Effector memory CD8-positive, alpha-beta T cell (primary cell): ENCODE measurements around the gene OR5K3.
"Not testable (repeated sequence)": the region's sequence is repeated elsewhere in the genome, so short reads cannot be mapped to it uniquely, and the experiment has no call there.

ENCODE experiments used
- ATAC-seq: fragments of 150-1000 bp; cut with Tn5 transposase; replicated peaks from 2 replicates; pipeline ENCODE4 v1.10.0; 2021; ENCODE audit warnings: mild to moderate bottlenecking, moderate library complexity
- DNase-seq, 3 experiments: peaks; one replicate each; pipeline ENCODE4 v3.0.0; 2021
- H3K27ac Mint-ChIP-seq, 2 donors: one replicate each; pipeline ENCODE4 v1.8.0; 2022; ENCODE audit warnings: mild to moderate bottlenecking in 2 of 2, mixed read lengths in 2 of 2, moderate library complexity in 2 of 2
- H3K27me3 Mint-ChIP-seq, 2 donors: one replicate each; pipeline ENCODE4 v1.8.0; 2022; ENCODE audit warnings: mixed read lengths in 2 of 2
- H3K36me3 Mint-ChIP-seq: one replicate; pipeline ENCODE4 v1.8.0; 2022; ENCODE audit warnings: mild to moderate bottlenecking, moderate library complexity, mixed read lengths; ENCODE audit not compliant: insufficient read depth
- H3K4me1 Mint-ChIP-seq, 2 donors: one replicate each; pipeline ENCODE4 v1.8.0; 2022; ENCODE audit warnings: low read depth in 2 of 2, mixed read lengths in 2 of 2
- H3K4me3 Mint-ChIP-seq, 2 donors: one replicate each; pipeline ENCODE4 v1.8.0; 2022; ENCODE audit warnings: mild to moderate bottlenecking in 2 of 2, mixed read lengths in 2 of 2, moderate library complexity in 2 of 2
- H3K9me3 Mint-ChIP-seq, 2 donors: one replicate each; pipeline ENCODE4 v1.8.0; 2022; ENCODE audit warnings: mixed read lengths in 2 of 2

The OR5K3 gene

DNA sequence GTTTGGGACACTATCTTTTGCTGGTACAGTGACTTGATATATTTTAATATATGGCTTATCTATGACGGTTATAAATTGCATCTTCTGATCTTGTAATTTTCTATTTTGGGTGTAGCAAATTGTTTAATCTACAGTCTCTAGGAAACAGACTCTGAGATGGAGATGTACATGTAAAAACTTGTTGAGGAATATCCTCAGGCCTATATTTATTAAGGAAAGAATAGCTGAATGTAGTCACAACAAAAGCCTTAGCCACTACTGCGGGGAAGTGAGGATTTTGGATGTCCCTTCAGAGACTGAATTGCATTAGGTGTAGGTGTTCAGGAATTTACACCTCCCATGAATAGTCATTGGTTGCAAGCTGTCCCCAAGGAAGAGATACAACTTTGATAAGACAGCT is 13.8 kb upstream of the OR5K3 start:
- Mint-ChIP-seq H3K27me3 (no peaks in the 10 kb centered on the region), H3K4me1 (peaks cover 0 to 4% of the 10 kb centered on the region in 2 donors), H3K36me3 (no peaks in the 10 kb centered on the region), H3K9me3 (no peaks in the 10 kb centered on the region), H3K4me3 (no peak overlapping the region), H3K27ac (no peak overlapping the region)
- DNase-seq (no peak), ATAC-seq (no peak)

DNA sequence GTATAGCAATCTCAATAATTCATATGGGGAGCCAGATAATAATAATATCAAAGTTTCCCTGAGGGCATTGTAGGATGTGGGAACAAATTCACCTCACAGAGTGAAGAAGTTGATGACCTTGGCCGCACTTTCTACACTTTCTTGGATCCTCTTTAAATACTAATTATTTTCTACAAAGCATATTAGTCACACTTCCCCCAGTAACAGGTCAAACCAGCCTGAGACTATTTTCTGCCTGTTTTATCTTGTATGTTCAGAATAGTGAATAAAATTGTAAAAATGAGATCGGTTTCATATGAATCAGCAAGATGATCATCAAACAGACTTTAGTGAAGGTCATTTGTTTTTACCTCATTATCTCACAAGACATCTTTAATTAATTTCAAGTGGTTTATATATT is 2.3 kb upstream of the OR5K3 start:
- no peak overlapping the region for H3K27ac Mint-ChIP-seq
- no peaks in the 10 kb centered on the region for H3K4me1 Mint-ChIP-seq
- ATAC-seq (no peak), DNase-seq (no peak)
- H3K27me3 Mint-ChIP-seq, result peaks cover 7 to 16% of the 10 kb centered on the region in 2 donors
- no peak overlapping the region for H3K4me3 Mint-ChIP-seq
- H3K9me3 Mint-ChIP-seq, result no peaks in the 10 kb centered on the region
- H3K36me3 Mint-ChIP-seq, result no peaks in the 10 kb centered on the region

DNA sequence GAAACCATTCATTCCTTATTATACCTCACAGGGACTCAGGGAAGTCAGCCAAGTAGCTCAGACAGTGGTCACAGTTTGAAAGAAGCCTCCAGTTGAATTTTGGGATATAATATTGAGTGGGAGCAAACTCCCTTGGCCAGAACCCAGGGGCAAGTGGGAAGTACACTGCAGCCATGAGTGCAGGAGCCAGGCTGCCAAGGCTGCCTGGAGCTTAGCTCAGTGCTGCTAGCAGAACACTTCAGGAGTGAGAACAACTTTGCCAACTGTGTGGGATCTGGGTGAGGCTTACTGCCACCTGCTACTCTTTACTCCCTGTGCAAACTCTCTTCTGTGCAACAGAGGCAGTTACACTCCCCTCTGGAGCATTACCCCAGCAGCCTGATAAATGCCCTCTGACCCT is 4.6 kb downstream of the OR5K3 start:
- no peak for DNase-seq
- ATAC-seq, result no peak
- H3K27ac Mint-ChIP-seq, result no peak overlapping the region
- no peak overlapping the region for H3K4me3 Mint-ChIP-seq
- H3K9me3 Mint-ChIP-seq, result no peaks in the 10 kb centered on the region
- H3K4me1 Mint-ChIP-seq, result peaks cover 0 to under 1% of the 10 kb centered on the region in 2 donors
- peaks cover 0 to 32% of the 10 kb centered on the region in 2 donors for H3K27me3 Mint-ChIP-seq
- H3K36me3 Mint-ChIP-seq, result no peaks in the 10 kb centered on the region

DNA sequence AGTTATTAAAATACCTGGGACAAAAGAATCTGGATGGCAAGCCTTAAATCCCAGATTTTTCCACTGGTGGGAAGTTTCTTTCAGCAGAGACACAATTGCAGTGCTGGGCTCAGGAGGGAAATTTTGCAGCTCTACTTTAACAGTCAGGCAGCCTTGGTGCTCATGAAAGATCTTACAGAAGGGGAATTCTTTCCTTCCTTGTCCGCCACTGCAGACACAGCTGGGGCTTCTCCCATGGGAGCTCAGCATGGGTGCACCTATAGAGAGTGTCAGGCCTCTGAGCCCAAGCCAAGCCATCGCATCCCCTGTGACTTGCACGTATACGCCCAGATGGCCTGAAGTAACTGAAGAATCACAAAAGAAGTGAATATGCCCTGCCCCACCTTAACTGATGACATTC is 6.0 kb downstream of the OR5K3 start:
- DNase-seq, H3K27ac Mint-ChIP-seq, ATAC-seq, H3K4me1 Mint-ChIP-seq, H3K4me3 Mint-ChIP-seq, H3K36me3 Mint-ChIP-seq: not testable (repeated sequence)
- Mint-ChIP-seq H3K9me3 (peaks cover 0 to 13% of the 10 kb centered on the region in 2 donors), H3K27me3 (peaks cover 0 to 24% of the 10 kb centered on the region in 2 donors)

DNA sequence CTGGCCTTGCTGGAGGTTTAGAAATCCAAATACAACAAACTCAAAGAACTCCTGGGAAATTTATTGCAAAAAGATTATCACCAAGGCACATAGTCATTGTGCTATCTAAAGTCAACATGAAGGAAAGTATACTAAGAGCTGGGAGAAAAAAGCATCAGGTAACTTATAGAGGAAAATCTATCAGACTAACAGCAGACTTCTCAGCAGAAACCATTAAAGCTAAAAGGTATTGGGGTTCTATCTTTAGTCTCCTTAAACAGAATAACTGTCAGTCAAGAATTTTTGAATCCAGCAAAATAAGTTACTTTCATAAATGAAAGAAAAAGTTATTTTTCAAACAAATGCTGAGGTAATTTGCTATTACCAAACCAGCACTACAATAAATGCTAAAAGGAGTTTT is 8.0 kb downstream of the OR5K3 start:
- no peaks in the 10 kb centered on the region for H3K36me3 Mint-ChIP-seq
- H3K4me3 Mint-ChIP-seq, result no peak overlapping the region
- peaks cover 0 to 32% of the 10 kb centered on the region in 2 donors for H3K27me3 Mint-ChIP-seq
- DNase-seq (no peak), ATAC-seq (no peak)
- peaks cover 6 to 25% of the 10 kb centered on the region in 2 donors for H3K9me3 Mint-ChIP-seq
- H3K4me1 Mint-ChIP-seq, result peaks cover 11 to 13% of the 10 kb centered on the region in 2 donors
- no peak overlapping the region for H3K27ac Mint-ChIP-seq

DNA sequence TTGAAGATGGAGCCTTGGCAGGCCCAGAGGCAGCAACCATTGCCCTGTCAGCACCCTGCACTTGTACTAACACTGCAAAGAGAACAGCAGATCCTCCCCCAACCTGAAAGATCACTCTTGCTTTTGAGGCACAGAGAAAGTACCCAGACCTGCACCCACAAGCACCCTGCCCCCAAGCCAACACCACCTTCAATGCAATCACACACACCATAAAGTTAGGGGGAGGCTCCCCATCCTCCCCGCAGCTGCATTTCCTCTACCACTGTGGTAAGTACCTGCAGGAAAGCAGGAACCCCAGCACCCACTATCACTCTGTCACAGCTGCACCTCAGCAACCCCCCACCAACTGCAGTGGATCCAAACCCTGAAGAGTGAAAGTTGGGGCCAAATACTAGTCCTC is 12.0 kb downstream of the OR5K3 start:
- no peaks in the 10 kb centered on the region for H3K36me3 Mint-ChIP-seq
- peaks cover 0 to 9% of the 10 kb centered on the region in 2 donors for H3K27me3 Mint-ChIP-seq
- H3K4me1 Mint-ChIP-seq, result peaks cover 11 to 13% of the 10 kb centered on the region in 2 donors
- no peak for DNase-seq
- peak overlapping the region in 1 of 2 donors; percentile 23 for H3K27ac Mint-ChIP-seq
- peaks cover 13 to 53% of the 10 kb centered on the region in 2 donors for H3K9me3 Mint-ChIP-seq
- no peak overlapping the region for H3K4me3 Mint-ChIP-seq
- no peak for ATAC-seq

DNA sequence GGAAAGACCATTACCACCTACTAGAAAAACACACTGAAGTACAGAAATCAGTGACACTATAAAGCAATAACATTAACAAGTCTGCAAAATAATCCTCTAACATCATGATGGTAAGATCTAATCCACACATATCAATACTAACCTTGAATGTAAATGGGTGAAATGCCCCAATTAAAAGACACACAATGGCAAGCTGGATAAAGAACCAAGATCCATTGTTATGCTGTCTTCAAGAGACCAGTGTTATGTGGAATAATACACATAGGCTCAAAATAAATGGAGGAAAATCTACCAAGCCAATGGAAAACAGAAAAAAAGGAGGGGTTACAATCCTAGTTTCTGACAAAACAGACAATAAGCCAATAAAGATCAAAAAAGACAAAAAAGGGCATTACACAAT is 13.5 kb downstream of the OR5K3 start:
- no peaks in the 10 kb centered on the region for H3K36me3 Mint-ChIP-seq
- DNase-seq (no peak), ATAC-seq (no peak)
- H3K4me3 Mint-ChIP-seq, result no peak overlapping the region
- H3K4me1 Mint-ChIP-seq, result peaks cover 11 to 13% of the 10 kb centered on the region in 2 donors
- peaks cover 14 to 53% of the 10 kb centered on the region in 2 donors for H3K9me3 Mint-ChIP-seq
- peaks cover 0 to 9% of the 10 kb centered on the region in 2 donors for H3K27me3 Mint-ChIP-seq
- H3K27ac Mint-ChIP-seq, result no peak overlapping the region

DNA sequence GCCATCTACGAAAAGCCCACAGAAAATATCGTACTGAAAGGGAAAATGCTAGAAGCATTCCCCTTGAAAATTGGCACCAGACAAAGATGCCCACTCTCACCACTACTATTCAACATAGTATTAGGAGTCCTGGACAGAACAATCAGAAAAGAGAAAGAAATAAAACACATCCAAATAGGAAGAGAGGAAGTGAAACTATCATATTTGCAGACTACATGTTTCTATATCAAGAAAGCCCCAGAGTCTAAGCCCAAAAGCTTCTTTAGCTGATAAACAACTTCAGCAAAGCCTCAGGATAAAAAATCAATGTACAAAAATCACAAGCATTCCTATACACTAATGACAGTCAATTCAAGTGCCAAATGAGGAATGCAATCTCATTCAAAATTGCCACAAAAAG is 15.6 kb downstream of the OR5K3 start:
- Mint-ChIP-seq H3K36me3 (no peaks in the 10 kb centered on the region), H3K4me3 (no peak overlapping the region), H3K9me3 (peaks cover 14 to 45% of the 10 kb centered on the region in 2 donors), H3K27me3 (peaks cover 0 to 9% of the 10 kb centered on the region in 2 donors), H3K27ac (no peak overlapping the region), H3K4me1 (peaks cover 7 to 8% of the 10 kb centered on the region in 2 donors)
- no peak for DNase-seq
- ATAC-seq, result no peak

DNA sequence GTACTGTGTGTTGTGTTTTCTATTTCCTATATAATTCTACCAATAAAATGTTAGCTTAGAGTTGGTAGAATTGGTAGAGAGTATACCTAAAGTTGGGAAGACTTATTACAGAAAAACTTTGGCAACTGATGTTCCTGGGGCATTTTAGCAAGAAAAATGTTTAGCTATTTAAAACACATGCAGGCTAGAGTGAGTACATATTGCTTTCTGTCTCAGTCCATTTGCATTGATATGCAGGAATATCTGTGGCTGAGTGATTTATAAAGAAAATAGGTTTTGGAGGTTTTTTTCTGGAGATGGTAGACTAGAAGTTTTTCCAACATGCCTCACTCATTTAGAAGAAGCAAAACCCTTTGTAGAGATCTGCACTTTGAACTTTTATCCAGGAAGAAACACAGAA is 42.1 kb downstream of the OR5K3 start:
- Mint-ChIP-seq H3K36me3 (no peaks in the 10 kb centered on the region), H3K4me1 (no peaks in the 10 kb centered on the region), H3K27ac (no peak overlapping the region), H3K4me3 (no peak overlapping the region), H3K27me3 (no peaks in the 10 kb centered on the region), H3K9me3 (peaks cover 9 to 29% of the 10 kb centered on the region in 2 donors)
- no peak for ATAC-seq
- no peak for DNase-seq

DNA sequence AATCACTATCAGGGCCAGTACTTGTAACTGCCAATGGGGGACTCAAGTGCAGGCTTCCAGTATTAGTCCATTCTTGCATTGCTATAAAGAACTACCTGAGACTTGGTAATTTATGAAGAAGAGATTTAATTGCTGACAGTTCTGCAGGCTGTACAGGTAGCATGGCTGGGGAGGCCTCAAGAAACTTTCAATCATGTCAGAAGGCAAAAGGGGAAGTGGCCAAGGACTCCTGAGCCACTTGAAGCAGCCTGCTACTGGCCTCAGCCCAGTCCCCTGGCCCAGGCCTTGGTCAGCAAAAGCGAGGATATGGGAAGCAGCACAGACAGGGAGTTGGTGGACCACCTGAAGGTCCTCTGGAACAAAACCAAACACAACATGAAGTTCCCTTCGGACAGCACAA is 43.3 kb downstream of the OR5K3 start:
- no peak overlapping the region for H3K4me3 Mint-ChIP-seq
- ATAC-seq (no peak), DNase-seq (no peak)
- no peak overlapping the region for H3K27ac Mint-ChIP-seq
- peaks cover 9 to 21% of the 10 kb centered on the region in 2 donors for H3K9me3 Mint-ChIP-seq
- no peaks in the 10 kb centered on the region for H3K4me1 Mint-ChIP-seq
- no peaks in the 10 kb centered on the region for H3K36me3 Mint-ChIP-seq
- H3K27me3 Mint-ChIP-seq, result no peaks in the 10 kb centered on the region

DNA sequence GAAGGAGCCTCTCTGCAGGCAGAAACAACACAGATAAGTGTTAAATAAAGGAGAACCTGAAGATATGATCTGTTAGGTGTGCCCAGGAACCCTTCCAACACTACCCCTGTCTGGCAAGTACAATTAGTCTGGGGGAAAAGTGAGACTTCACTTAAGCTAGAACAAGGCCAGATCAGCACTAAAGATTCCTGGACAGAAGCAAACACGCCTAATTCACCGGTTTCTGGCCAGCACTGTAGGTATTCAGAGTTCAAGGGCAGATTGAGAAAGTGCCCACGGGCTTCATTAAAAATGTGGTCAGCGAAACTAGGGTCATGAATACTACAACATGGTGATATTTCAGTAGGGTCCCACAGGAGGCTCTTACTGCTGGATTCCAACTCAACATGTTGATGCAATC is 43.9 kb downstream of the OR5K3 start:
- DNase-seq, result no peak
- no peaks in the 10 kb centered on the region for H3K4me1 Mint-ChIP-seq
- no peaks in the 10 kb centered on the region for H3K27me3 Mint-ChIP-seq
- H3K36me3 Mint-ChIP-seq, result no peaks in the 10 kb centered on the region
- H3K9me3 Mint-ChIP-seq, result peaks cover 3 to 14% of the 10 kb centered on the region in 2 donors
- H3K4me3 Mint-ChIP-seq, result no peak overlapping the region
- H3K27ac Mint-ChIP-seq, result no peak overlapping the region
- ATAC-seq, result no peak

DNA sequence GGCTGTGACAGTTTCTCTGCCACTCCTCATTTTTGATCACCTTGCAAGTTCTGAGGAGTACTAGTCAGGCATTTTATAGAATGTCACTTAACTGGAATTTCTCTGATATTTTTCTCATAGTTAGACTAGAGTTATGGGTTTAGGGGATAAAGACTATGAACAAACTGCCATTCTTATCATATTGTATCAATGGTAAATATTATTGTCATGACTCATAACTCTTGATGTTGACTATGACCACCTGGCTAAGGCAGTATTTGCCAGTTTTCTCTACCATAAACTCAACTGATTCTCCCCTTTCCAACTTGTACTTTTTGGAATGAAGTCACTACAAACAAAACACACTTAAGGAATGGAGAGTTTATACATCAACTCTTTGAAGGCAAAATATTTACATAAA is 49.8 kb downstream of the OR5K3 start:
- H3K9me3 Mint-ChIP-seq, result no peaks in the 10 kb centered on the region
- H3K4me3 Mint-ChIP-seq, result no peak overlapping the region
- H3K36me3 Mint-ChIP-seq, result no peaks in the 10 kb centered on the region
- no peaks in the 10 kb centered on the region for H3K4me1 Mint-ChIP-seq
- no peak for ATAC-seq
- no peak for DNase-seq
- H3K27ac Mint-ChIP-seq, result no peak overlapping the region
- peaks cover 0 to 6% of the 10 kb centered on the region in 2 donors for H3K27me3 Mint-ChIP-seq
